Thyroid gland (tissue), 4 donors: ENCODE data around the gene CEBPB. TPM values are rescaled to one million over a fixed set of nuclear protein-coding genes. Genes with fewer than 3 reads are reported as not detected.

Experiments
- DNase-seq, 2 donors: peaks; one replicate each; pipeline ENCODE4 v3.0.0-alpha.2; 2019
- H3K27ac ChIP-seq, 3 donors: fragments of 200-600 bp; sonication (generic); 1 replicate in 2 of 3; 2 replicates in 1 of 3; pipeline ENCODE4 v1.5.1; 2016 to 2019; ENCODE audit warnings: mild to moderate bottlenecking in 1 of 3, moderate library complexity in 1 of 3
- H3K27me3 ChIP-seq: fragments of 200-600 bp; sonication (generic); one replicate; pipeline ENCODE4 v1.5.1; 2019
- H3K36me3 ChIP-seq, 2 donors: fragments of 200-600 bp; sonication (generic); one replicate each; pipeline ENCODE4 v1.5.1; 2016 to 2019
- H3K4me1 ChIP-seq, 2 donors: fragments of 200-600 bp; sonication (generic); one replicate each; pipeline ENCODE4 v1.5.1; 2017 to 2019
- H3K4me3 ChIP-seq, 3 donors: fragments of 200-600 bp; sonication (generic); replicated peaks in 1 of 3; 1 replicate in 2 of 3; 2 replicates in 1 of 3; pipeline ENCODE4 v1.5.1; 2016; ENCODE audit warnings: mild to moderate bottlenecking in 1 of 3
- H3K9me3 ChIP-seq: fragments of 200-600 bp; sonication (generic); one replicate; pipeline ENCODE4 v1.5.1; 2017
- POLR2A ChIP-seq, 2 donors: fragments of 450-650 bp; IDR thresholded peaks; one replicate each; pipeline ENCODE4 v1.6.1; 2017; ENCODE audit warnings: antibody characterized with exemption in 2 of 2, mild to moderate bottlenecking in 2 of 2, moderate library complexity in 1 of 2
- WGBS, 2 donors: methylation state at CpG; one replicate each; pipeline ENCODE4 v1.1.5; 2017; 5-methylcytosine and 5-hydroxymethylcytosine counted together
- intact Hi-C: fragments of 100-400 bp; cut with DNase I; formaldehyde crosslinking; loops from one replicate; pipeline ENCODE4 v1.15.1; 2023
- total RNA-seq, 4 donors: library from RNA; depleted of rRNA; stranded (reverse); fragments of >200 nt; gene quantifications; one replicate each; pipeline ENCODE4 v1.2.3, GENCODE V29; 2016
- TF ChIP-seq, protein P1 (sequence below), 6 experiments: fragments of 200-600 bp in 3 of 6; fragments of 450-650 bp in 3 of 6; sonication (generic) in 3 of 6; IDR thresholded peaks; one replicate each; pipeline ENCODE4 v1.5.1; 2016 to 2019; ENCODE audit warnings: antibody characterized with exemption in 6 of 6, mild to moderate bottlenecking in 2 of 6, inconsistent platforms in 1 of 6, moderate library complexity in 1 of 6

CEBPB gene
- total RNA-seq, 4 donors from 2014 or later = 61.7 to 132 (median 104) TPM

DNA sequence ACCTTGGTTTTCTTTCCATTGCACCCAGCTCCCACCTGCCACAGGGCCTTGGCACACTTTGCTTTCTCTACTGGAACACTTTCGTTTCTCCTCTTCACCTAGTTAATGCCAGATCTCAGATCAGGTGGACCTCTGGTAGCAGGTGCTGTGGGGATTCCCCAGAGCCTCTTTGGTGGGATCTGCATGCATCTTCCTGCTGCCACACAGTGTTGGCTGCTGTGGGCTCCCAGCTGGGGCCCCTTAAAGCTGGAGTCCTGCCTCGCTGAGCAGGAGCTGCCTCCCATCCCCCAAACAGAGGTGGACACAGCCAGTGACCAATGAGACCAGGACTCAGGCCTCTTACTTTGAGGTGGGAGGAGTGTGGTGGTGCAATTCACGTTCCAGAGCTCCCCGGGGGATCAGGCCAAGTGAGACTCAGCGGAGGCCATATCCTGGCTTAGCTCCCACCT is 28.4 kb downstream of the CEBPB start:
- DNase-seq = peak; percentile 78 to 85
- Histone ChIP-seq H3K27me3 (no peaks in the 10 kb centered on the region), H3K4me3 (no peak overlapping the region), H3K36me3 (no peaks in the 10 kb centered on the region), H3K9me3 (no peaks in the 10 kb centered on the region), H3K27ac (peak overlapping the region in 1 of 3 donors; percentile 25), H3K4me1 (peaks cover 0 to 10% of the 10 kb centered on the region in 2 donors)
- intact Hi-C loops = no loop called here
- WGBS, 2 donors = 18 to 29% methylated on average over 5 of the region's 5 CpGs
- TF ChIP-seq POLR2A (IDR thresholded peaks at IDR 0.05) = peak in 1 of 2 donors; percentile 54
- TF ChIP-seq, protein P1, sequence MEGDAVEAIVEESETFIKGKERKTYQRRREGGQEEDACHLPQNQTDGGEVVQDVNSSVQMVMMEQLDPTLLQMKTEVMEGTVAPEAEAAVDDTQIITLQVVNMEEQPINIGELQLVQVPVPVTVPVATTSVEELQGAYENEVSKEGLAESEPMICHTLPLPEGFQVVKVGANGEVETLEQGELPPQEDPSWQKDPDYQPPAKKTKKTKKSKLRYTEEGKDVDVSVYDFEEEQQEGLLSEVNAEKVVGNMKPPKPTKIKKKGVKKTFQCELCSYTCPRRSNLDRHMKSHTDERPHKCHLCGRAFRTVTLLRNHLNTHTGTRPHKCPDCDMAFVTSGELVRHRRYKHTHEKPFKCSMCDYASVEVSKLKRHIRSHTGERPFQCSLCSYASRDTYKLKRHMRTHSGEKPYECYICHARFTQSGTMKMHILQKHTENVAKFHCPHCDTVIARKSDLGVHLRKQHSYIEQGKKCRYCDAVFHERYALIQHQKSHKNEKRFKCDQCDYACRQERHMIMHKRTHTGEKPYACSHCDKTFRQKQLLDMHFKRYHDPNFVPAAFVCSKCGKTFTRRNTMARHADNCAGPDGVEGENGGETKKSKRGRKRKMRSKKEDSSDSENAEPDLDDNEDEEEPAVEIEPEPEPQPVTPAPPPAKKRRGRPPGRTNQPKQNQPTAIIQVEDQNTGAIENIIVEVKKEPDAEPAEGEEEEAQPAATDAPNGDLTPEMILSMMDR (IDR thresholded peaks at IDR 0.05) = no peak

DNA sequence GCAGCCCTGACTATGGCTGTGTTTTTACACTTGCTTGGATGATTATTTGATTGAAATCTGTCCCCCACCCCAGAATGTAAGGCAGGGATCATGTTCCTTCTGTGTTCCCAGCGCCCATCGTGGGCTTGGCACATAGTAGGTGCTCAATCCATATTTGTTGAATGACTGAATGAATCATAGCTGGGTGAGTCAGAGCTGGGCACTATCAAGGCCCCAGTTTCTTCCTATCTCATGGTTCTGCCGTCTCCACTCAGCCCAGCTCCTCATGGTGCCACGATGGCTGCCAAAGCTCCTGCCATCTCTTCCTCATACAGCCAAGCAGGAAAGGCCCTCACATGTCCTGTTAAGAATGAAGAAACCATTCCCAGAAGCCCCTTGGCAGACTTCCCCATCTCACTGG is 29.0 kb downstream of the CEBPB start:
- Histone ChIP-seq H3K9me3 (no peaks in the 10 kb centered on the region), H3K36me3 (no peaks in the 10 kb centered on the region), H3K27me3 (no peaks in the 10 kb centered on the region), H3K27ac (peak overlapping the region in 2 of 3 donors; percentile 11 to 25), H3K4me1 (peaks cover 3 to 16% of the 10 kb centered on the region in 2 donors), H3K4me3 (no peak overlapping the region)
- TF ChIP-seq, protein P1 (IDR thresholded peaks at IDR 0.05) = no peak
- no peak for TF ChIP-seq POLR2A (IDR thresholded peaks at IDR 0.05)
- no peak for DNase-seq
- intact Hi-C loops = no loop called here
- 72 to 85% methylated on average over 4 of the region's 4 CpGs for WGBS, 2 donors

DNA sequence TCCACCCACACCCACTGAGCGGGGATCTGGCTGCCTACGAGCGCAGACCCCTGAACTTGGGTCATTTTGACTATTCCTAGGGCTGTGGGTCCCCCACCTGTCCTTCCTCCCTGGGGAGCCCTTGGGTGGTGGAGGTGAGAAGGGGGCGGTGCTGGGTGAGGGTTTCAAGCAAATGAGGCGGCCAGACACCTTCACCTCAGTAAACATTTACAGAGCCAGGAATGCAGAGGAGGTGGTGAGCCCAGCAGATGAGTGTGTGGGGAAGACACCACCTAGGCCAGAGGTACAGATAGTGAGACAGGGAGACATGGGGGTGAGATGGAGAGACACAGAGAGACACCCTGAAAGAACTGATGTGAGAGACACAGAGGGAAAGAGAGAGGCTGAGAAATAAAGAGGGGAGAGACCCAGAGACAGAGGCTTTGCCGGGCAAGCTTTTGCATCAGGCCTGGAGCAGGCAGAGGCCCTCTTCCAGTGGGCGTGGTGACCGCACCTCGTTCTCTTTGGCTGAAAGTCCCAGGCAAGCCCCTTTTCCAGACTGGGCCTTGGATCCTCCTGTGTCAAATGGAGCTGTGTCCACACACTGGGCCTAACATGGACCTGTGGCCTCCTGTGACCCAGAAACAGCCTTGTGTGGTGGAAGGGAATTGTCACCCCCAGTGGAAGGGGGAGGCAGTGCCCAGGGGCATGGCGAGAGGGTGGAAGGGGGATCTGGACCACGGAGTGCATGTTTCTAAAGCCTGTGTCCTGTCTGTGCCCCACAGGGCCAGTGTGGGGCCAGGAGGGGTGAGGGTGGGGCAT is 29.7 kb downstream of the CEBPB start:
- intact Hi-C loops = no loop called here

DNA sequence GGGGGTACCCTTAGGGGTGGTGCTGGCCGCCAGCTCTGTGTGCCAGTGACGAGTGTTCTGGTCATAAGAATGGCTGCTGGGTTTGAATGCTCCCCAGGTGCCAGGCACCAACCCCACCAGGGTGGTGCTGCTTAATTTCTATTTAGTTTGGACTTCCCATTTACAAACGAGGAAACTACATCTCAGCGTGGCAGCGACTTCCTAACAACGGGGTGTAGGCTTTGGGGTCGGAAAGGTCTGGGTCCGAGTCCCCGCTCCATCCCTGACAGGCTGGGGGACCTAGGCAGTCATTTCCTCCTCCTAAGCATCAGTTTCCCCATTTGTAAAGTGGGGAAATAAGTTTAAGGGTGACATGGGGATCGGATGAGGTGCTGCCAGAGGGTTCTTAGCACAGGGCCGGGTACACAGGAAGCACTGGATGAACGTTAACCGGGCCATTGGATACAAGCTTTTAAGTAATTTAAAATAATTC is 30.3 kb downstream of the CEBPB start:
- no peak overlapping the region for H3K4me3 ChIP-seq
- DNase-seq = no peak
- H3K27ac ChIP-seq = no peak overlapping the region
- H3K9me3 ChIP-seq = no peaks in the 10 kb centered on the region
- no peak for TF ChIP-seq POLR2A (IDR thresholded peaks at IDR 0.05)
- TF ChIP-seq, protein P1 (IDR thresholded peaks at IDR 0.05) = no peak
- H3K4me1 ChIP-seq = peaks cover 11 to 23% of the 10 kb centered on the region in 2 donors
- intact Hi-C loops = no loop called here
- WGBS, 2 donors = 84 to 92% methylated on average over 11 to 13 of the region's 13 CpGs
- no peaks in the 10 kb centered on the region for H3K27me3 ChIP-seq
- no peaks in the 10 kb centered on the region for H3K36me3 ChIP-seq

More for the DNA sequence above, 29.7 kb downstream of the CEBPB start:
- no peaks in the 10 kb centered on the region for H3K27me3 ChIP-seq
- 85 to 89% methylated on average over 9 to 11 of the region's 11 CpGs for WGBS, 2 donors
- H3K4me1 ChIP-seq = peaks cover 10 to 23% of the 10 kb centered on the region in 2 donors
- H3K9me3 ChIP-seq = no peaks in the 10 kb centered on the region
- peak overlapping the region in 1 of 3 donors; percentile 25 for H3K27ac ChIP-seq
- no peak for DNase-seq
- no peaks in the 10 kb centered on the region for H3K36me3 ChIP-seq
- TF ChIP-seq, protein P1 (IDR thresholded peaks at IDR 0.05) = no peak
- no peak for TF ChIP-seq POLR2A (IDR thresholded peaks at IDR 0.05)
- H3K4me3 ChIP-seq = no peak overlapping the region
